Nephron progenitor cell (in vitro differentiated cells): ENCODE data around the gene ACTN4.

Experiments
- DNase-seq: peaks from one replicate; pipeline ENCODE4 v3.0.0; 2021
- H3K27ac Mint-ChIP-seq: 2 replicates; pipeline ENCODE4 v1.8.0; 2021; ENCODE audit warnings: mild to moderate bottlenecking, moderate library complexity, mixed read lengths
- H3K27me3 Mint-ChIP-seq: 2 replicates; pipeline ENCODE4 v1.8.0; 2021; ENCODE audit warnings: mild to moderate bottlenecking, low read depth, mixed read lengths; ENCODE audit not compliant: poor library complexity
- H3K36me3 Mint-ChIP-seq: 2 replicates; pipeline ENCODE4 v1.8.0; 2021; ENCODE audit warnings: low read depth, mixed read lengths
- H3K4me1 Mint-ChIP-seq: 2 replicates; pipeline ENCODE4 v1.8.0; 2021; ENCODE audit warnings: mixed read lengths
- H3K4me3 Mint-ChIP-seq: 2 replicates; pipeline ENCODE4 v1.8.0; 2021; ENCODE audit warnings: mild to moderate bottlenecking, moderate library complexity, mixed read lengths
- H3K9me3 Mint-ChIP-seq: 2 replicates; pipeline ENCODE4 v1.8.0; 2021; ENCODE audit warnings: mild to moderate bottlenecking, moderate library complexity, mixed read lengths
- CTCF ChIP-seq: fragments of 200-600 bp; sonication (generic); IDR thresholded peaks from 2 replicates; pipeline ENCODE4 v1.5.0; 2021; ENCODE audit warnings: antibody characterized with exemption

ACTN4 gene

GRCh38 chr19:38676023-38676877 lies 28.8 kb downstream of the ACTN4 start:
- Mint-ChIP-seq H3K4me3 (peak overlapping the region; percentile 5), H3K27me3 (peaks cover 2% of the 10 kb centered on the region), H3K27ac (peak overlapping the region; percentile 99), H3K4me1 (peaks cover 79% of the 10 kb centered on the region), H3K36me3 (peaks cover 40% of the 10 kb centered on the region), H3K9me3 (no peaks in the 10 kb centered on the region)
- no peak for TF ChIP-seq CTCF
- no peak for DNase-seq

GRCh38 chr19:38676878-38677646 lies 29.6 kb downstream of the ACTN4 start:
- Mint-ChIP-seq H3K36me3 (peaks cover 47% of the 10 kb centered on the region), H3K27me3 (peaks cover 2% of the 10 kb centered on the region), H3K4me3 (no peak overlapping the region), H3K27ac (peak overlapping the region; percentile 93), H3K9me3 (no peaks in the 10 kb centered on the region), H3K4me1 (peaks cover 77% of the 10 kb centered on the region)
- TF ChIP-seq CTCF = no peak
- DNase-seq = no peak

GRCh38 chr19:38678217-38678890 lies 30.9 kb downstream of the ACTN4 start:
- no peaks in the 10 kb centered on the region for H3K9me3 Mint-ChIP-seq
- no peak for DNase-seq
- H3K27me3 Mint-ChIP-seq = peaks cover 2% of the 10 kb centered on the region
- H3K4me3 Mint-ChIP-seq = no peak overlapping the region
- peaks cover 90% of the 10 kb centered on the region for H3K4me1 Mint-ChIP-seq
- no peak for TF ChIP-seq CTCF
- H3K36me3 Mint-ChIP-seq = peaks cover 57% of the 10 kb centered on the region
- peak overlapping the region; percentile 97 for H3K27ac Mint-ChIP-seq

- Mint-ChIP-seq H3K36me3 (peaks cover 57% of the 10 kb centered on the region), H3K27ac (peak overlapping the region; percentile 97), H3K27me3 (peaks cover 2% of the 10 kb centered on the region), H3K4me3 (no peak overlapping the region), H3K4me1 (peaks cover 93% of the 10 kb centered on the region), H3K9me3 (no peaks in the 10 kb centered on the region)
- no peak for DNase-seq
- no peak for TF ChIP-seq CTCF
These were observed 31.5 kb downstream of the ACTN4 start for GRCh38 chr19:38678891-38679494.

GRCh38 chr19:38679839-38680238 lies 32.4 kb downstream of the ACTN4 start:
- H3K4me1 Mint-ChIP-seq = peaks cover 93% of the 10 kb centered on the region
- DNase-seq = no peak
- TF ChIP-seq CTCF = no peak
- H3K27ac Mint-ChIP-seq = peak overlapping the region; percentile 74
- peaks cover 2% of the 10 kb centered on the region for H3K27me3 Mint-ChIP-seq
- H3K9me3 Mint-ChIP-seq = no peaks in the 10 kb centered on the region
- peaks cover 57% of the 10 kb centered on the region for H3K36me3 Mint-ChIP-seq
- no peak overlapping the region for H3K4me3 Mint-ChIP-seq
